GM18526 (cell line): ENCODE data around the gene ARMH3.

Experiments used
- POLR2A ChIP-seq: IDR thresholded peaks from 3 replicates; pipeline ENCODE4 v1.6.1; 2011; ENCODE audit not compliant: insufficient read length; ENCODE audit errors: extremely low read depth

Gene ARMH3

DNA sequence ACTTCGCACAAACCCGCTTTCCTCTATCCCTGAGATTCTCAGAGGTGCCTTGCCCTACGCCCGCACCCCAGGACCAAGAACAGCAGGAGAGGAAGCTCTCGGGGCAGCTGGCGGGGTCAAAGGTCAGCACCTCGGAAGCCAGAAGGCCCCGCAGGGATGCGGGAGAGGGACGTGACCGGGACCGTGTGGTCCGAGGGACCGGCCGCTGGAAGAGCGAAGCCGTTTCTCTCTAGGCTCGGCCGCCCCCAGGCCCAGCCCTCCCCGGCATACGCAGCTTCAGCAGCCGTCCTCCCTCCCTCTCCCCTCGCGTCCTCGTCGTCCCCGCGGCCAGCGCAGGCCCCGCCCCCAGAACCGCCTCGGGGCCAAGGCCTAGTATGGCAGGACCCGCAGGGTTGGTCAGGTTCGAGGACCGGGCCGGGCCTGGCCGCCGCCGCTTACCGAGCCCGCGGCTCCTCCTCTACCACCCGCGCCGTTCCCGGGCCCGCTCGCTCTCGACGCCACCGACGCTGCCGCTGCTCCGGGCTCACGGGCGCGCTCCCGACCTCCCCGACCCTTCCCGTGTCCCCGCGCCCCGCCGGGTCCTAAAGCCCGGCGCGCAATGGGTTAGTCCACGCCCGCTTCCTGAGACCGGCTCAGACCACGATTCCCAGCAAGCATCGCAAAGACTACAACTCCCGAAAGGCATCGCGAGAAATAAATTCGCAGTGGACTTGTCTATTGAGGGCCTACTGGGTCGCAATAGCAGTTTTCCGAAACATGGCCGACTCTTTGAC is at the start of gene ARMH3:
ARMH3 (minus strand) TSS at position 527 of the 773 bp plus-strand sequence. CDS start 16,059 bp downstream, outside the sequence.
- peak; percentile 59 for TF ChIP-seq POLR2A

DNA sequence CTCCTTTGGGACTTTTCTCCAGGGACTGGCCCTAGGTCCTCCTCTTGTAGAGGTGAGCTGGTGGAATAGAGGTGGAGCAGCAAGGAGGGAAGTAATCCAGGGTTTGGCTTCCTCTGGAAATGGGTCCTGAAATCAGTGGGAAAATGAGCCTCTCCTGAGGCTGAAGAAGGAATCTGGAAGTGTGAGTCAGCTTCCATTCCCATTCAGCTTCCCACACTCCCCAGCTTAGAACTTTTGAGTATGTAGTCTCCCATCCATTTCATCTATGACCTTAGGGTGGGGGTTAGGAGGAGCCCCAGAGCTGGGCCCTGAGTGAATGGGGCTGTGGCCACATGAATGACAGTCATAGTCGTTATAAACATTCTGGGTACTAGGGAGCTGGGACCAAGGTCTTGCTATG is 46.4 kb upstream of the ARMH3 start:
- no peak for TF ChIP-seq POLR2A

DNA sequence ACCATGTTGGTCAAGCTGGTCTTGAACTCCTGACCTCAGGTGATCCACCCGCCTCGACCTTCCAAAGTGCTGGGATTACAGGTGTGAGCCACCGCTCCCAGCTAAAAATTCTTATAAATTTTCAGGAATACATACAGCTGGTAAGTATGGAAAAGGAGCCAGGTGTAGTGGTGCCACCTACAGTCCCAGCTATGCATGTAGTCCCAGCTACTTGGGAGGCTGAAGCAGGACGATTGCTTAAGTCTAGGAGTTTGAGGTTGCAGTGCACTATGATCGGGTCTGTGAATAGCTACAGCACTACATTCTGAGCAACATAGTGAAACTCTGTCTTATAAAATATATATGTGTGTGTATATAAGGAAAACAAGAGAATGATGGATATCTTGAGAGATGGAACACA is 45.2 kb upstream of the ARMH3 start:
- no peak for TF ChIP-seq POLR2A

- no peak for TF ChIP-seq POLR2A
Observed at GRCh38 chr10:102096449-102096848, 40.5 kb upstream of the ARMH3 start.

DNA sequence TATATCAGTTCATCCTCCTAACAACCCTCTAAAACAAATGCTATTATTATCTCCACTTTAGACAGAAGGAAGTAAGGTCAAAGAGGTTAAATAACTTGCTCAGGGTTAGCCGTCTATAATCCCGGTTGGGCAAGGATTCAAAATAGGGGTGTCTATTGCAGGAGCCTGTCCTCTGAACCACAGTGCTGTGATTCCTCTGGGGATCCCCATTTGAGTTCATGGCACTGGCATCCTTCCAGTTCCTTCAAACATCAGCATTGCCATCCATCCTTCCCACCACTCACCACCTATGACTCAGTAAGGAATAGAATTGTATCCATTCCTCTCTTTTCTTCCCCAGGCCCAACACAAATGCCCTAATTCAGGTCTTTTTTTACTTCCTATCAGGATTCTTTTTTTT is 34.8 kb upstream of the ARMH3 start:
- TF ChIP-seq POLR2A: no peak

- no peak for TF ChIP-seq POLR2A
Observed at GRCh38 chr10:102086196-102086595, 30.2 kb upstream of the ARMH3 start.

DNA sequence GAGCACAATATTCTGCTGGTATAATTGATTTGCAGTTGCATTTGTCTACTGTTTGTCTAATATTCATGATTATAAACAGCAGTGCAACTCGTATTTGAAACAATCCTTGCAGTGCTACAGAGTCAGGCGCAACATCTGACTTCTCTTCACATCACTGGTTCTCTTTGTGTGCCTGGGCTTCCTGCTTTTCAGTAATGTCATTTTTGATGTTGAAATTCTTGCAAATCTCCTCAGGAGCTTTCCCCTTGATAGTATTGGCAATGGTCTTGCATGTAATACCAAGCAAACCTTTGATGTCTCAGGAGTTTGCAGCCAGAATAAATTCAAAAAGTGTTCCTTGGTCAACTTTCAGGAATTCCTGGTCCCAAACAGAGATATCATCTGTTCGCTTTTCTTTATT is 29.4 kb upstream of the ARMH3 start:
- no peak for TF ChIP-seq POLR2A

- TF ChIP-seq POLR2A: no peak
Observed at GRCh38 chr10:102083541-102083940, 27.6 kb upstream of the ARMH3 start.

- TF ChIP-seq POLR2A: no peak
Observed at GRCh38 chr10:102072673-102073527, 16.9 kb upstream of the ARMH3 start.

DNA sequence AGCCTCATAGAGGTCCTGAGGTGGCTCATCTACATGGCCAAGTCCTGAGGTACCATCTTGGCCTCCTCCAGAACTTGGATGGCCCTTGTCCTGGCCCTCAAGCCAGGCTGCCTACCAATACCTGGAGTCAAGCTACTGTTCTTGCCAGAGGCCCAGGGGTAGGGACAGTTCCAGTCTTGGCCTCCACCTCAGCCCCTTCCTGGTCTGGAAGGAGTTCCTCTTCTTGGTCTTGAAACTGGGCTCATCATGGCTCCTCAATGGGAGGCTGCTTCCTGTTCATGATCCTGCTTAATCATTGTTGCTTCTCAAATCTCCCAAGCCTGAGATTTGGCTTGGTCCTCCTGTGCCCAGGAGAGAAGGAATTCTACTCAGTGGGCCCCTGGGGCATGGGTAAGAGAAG is 13.1 kb upstream of the ARMH3 start:
- no peak for TF ChIP-seq POLR2A

- TF ChIP-seq POLR2A: no peak
Observed at GRCh38 chr10:102068216-102068615, 12.2 kb upstream of the ARMH3 start.

- no peak for TF ChIP-seq POLR2A
Observed at GRCh38 chr10:102067091-102067916, 11.3 kb upstream of the ARMH3 start.

DNA sequence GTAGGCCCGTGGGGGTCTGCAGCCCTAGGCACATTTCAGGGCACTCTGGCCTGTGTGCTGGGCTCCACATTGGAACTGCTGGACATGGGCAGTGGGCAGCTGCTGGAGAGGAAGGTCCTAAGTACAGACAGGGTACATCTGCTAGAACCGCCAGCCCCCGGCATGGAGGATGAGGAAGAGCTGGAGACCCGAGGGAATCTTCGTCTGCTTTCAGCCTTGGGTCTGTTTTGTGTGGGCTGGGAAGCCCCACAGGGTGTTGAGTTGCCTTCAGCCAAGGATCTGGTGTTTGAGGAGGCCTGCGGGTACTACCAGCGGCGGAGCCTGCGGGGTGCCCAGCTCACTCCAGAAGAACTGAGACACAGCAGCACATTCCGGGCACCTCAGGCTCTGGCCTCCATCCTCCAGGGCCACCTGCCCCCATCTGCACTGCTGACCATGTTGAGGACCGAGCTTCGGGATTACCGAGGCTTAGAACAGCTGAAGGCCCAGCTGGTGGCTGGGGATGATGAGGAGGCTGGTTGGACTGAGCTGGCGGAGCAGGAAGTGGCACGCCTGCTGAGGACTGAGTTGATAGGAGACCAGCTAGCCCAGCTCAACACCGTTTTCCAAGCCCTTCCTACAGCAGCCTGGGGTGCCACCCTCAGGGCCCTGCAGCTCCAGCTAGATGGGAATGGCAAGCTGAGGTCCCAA is 10.6 kb upstream of the ARMH3 start:
- no peak for TF ChIP-seq POLR2A

GRCh38 chr10:102065561-102066398 is 9.8 kb upstream of the ARMH3 start:
- no peak for TF ChIP-seq POLR2A

DNA sequence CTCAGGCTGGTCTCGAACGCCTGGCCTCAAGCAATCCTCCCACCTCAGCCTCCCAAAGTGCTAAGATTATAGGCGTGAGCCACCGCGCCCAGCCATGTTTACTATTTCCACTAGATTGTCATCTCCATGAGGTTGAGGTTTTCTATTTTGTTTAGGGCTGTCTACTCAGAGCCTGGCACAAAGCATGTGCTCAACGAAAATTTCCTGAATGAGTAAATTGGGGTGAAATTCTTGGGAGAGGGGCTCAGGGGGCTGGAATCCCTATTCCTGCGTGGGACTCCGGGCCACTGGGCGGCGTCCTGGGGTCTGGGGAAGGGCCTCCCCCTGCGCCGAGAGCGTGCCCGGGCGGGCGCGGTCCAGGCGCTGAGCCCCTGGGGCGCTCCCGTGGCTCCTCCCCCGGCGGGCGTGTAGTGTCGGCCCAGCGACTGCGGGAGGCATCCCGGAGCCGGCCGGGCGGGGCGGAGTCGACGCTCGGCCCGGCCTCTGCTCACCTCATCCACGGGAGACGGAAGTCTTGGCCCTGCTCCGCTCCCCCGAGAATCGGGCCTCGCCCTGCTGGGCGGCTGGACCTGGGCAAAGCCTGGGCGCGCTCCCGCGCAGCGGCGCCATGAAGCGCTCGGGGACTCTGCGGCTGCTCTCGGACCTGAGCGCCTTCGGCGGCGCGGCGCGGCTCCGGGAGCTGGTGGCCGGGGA is 9.0 kb upstream of the ARMH3 start, which contains the start of gene HPS6:
HPS6 (plus strand) TSS at position 482 of the 693 bp plus-strand sequence; CDS start at position 608, 126 bp downstream.
- TF ChIP-seq POLR2A: peak; percentile 70
